ENCODE results near the gene LILRA5.
"Not testable (repeated sequence)": the region's sequence is repeated elsewhere in the genome, so short reads cannot be mapped to it uniquely, and the experiment has no call there.

Gene LILRA5

DNA sequence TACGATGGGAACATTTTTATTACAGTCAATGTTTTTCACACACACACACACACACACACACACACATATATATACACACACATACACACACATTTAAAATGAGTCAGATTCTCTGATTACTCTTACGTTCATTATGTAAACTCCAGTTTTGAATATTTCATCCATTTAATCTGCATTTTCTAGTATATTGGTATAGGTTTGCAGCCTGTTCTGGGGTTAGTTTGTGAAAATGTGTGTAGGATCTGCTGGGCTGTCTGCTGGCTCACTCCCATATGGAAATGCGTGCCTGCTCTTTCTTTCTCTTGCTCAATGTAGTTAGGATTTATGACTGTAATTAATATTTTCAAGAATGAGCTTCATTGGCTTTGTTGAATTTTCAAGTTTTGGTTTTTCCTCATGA is 39.1 kb downstream of the LILRA5 start:
- TF ChIP-seq, protein P1, sequence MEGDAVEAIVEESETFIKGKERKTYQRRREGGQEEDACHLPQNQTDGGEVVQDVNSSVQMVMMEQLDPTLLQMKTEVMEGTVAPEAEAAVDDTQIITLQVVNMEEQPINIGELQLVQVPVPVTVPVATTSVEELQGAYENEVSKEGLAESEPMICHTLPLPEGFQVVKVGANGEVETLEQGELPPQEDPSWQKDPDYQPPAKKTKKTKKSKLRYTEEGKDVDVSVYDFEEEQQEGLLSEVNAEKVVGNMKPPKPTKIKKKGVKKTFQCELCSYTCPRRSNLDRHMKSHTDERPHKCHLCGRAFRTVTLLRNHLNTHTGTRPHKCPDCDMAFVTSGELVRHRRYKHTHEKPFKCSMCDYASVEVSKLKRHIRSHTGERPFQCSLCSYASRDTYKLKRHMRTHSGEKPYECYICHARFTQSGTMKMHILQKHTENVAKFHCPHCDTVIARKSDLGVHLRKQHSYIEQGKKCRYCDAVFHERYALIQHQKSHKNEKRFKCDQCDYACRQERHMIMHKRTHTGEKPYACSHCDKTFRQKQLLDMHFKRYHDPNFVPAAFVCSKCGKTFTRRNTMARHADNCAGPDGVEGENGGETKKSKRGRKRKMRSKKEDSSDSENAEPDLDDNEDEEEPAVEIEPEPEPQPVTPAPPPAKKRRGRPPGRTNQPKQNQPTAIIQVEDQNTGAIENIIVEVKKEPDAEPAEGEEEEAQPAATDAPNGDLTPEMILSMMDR (IDR thresholded peaks at IDR 0.05; ENCODE audit: insufficient read depth, missing control alignments): no peak
- no peak for DNase-seq (ENCODE audit: insufficient read length, low spot score)
- no peak for FAIRE-seq

DNA sequence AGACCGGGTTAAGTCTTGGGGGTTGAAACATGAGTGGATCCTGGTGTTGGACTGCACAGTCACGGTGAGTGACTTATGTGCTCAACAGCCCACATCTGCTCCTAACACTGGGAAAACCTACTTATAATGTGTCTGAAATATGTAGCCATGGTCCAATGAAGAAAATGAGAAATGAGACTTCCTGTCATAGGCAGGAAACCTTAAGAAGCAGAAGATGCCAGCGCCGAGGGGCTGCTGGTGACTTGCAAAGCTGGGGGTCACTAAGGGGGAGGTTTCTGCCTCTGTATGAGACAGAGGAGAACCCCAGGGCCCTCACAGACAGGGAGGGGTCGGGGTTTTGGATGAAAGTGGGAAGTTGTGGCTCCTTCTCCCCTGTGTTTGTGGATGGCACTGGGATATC is 40.8 kb downstream of the LILRA5 start:
- not testable (repeated sequence) for DNase-seq (ENCODE audit: insufficient read length, low spot score); FAIRE-seq

DNA sequence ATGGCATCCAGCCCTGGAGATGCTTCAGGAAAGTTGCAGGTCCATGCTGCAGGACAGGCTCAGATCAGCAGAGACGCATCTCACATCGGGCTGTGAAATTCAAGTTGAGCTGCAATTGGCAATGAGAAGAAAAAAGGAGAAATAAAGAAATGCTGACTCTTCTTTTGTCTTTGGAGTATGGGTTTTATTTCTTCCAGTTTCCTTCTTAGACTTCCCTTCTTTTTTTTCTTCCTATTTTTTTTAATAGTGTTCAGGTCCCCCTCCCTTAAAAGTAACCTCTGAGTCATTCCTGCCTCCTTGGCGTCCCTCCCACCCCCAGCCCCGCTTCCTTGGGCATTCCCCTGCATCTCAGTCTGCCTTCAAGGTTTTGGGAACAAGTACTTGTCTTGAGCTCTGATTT is 41.4 kb downstream of the LILRA5 start:
- DNase-seq (ENCODE audit: insufficient read length, low spot score); FAIRE-seq: not testable (repeated sequence)

DNA sequence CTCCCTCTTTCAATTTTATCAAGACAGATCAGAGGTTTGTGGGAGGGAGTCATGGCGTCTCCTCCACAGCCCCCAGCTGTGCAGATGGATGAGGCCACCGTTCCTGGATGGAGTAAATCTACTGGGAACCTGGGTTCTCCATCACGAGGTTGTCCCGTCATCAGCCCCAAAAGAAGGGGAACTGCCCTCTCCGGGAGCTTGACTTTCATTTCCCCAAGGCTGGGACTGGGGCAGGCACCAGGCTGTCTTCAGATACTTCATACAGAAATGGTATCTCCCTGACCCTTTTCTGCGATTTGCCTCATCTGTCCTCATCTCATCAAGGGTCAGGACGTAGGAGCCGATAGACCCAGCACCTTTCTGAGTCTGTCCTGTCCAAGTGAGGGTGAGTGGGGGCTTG is 41.9 kb downstream of the LILRA5 start:
- FAIRE-seq (no peak), DNase-seq (ENCODE audit: insufficient read length, low spot score) (no peak)
- TF ChIP-seq, protein P1 (IDR thresholded peaks at IDR 0.05; ENCODE audit: insufficient read depth, missing control alignments): no peak

DNA sequence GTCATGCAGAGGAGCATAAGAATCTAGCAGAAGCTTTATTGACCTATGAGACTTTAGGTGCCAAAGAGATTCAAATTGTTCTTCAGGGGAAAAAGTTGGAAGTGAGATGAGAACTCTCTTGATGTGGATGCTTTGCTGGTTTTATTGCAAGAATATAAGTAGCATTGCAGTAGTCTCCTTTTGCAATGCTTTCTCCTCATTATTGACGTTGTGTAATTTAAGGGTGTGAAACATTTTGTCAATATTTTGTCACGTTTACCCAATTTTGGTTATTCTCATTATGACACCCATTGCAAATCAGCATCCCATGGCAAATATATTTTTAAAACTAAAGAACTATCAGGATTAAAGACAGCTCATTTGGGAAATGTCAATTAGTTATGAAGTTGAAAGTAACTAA is 44.0 kb downstream of the LILRA5 start:
- DNase-seq (ENCODE audit: insufficient read length, low spot score) (no peak), FAIRE-seq (no peak)
- TF ChIP-seq, protein P1 (IDR thresholded peaks at IDR 0.05; ENCODE audit: insufficient read depth, missing control alignments): no peak

DNA sequence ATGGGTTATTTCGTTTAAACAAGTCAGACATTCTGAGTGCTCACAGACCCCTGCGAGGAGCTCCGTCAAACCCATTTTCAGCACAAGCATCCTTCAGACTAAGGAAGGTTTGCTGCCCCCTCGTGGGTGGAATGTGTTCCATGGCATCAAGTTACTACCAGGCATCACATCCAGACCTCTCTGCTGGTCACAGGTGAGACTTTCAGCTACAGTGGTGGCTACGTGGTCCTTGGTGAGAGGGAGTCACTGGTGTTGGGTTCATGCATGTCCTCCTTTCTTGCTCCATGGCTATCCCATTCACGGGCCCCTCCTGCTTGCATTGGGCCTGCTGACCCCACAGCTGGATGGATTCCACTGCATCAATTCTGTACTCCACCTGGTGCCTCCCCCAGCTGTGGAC is 46.8 kb downstream of the LILRA5 start:
- FAIRE-seq (no peak), DNase-seq (ENCODE audit: insufficient read length, low spot score) (no peak)
- TF ChIP-seq, protein P1 (IDR thresholded peaks at IDR 0.05; ENCODE audit: insufficient read depth, missing control alignments): peak; percentile 70

DNA sequence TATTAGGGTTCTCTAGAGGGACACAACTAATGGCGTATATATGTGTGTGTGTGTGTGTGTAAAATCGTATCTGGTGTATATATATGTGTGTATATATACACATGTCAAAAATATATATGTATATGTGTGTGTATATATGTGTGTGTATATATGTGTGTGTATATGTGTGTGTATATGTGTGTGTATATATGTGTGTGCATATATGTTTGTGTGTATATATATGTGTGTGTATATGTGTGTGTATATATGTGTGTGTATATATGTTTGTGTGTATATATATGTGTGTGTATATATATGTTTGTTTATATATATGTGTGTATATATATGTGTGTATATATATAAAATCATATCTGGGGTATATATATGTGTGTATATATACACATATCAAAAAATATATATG is 50.5 kb downstream of the LILRA5 start:
- FAIRE-seq (no peak), DNase-seq (ENCODE audit: insufficient read length, low spot score) (no peak)
- TF ChIP-seq, protein P1 (IDR thresholded peaks at IDR 0.05; ENCODE audit: insufficient read depth, missing control alignments): no peak

DNA sequence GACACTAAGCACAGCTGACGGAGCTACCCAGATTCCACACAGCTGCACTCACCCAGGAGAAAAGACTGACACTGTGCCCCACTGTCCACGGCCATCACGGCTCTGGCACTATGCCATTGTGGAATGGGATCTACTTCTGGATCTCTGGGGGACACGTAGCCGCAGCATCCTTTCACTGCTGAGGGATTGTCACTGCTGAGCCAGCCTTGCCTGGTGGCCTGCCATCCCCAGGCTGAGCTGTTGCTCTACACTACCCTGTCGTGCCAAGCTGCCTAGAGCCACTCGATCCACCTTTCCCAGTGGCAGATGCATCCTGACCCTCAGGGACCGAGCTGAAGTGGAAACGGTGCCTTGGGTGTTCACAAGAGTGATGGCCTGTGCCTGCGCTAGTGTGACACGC is 50.9 kb downstream of the LILRA5 start:
- TF ChIP-seq, protein P1 (IDR thresholded peaks at IDR 0.05; ENCODE audit: insufficient read depth, missing control alignments): no peak
- no peak for FAIRE-seq
- DNase-seq (ENCODE audit: insufficient read length, low spot score): no peak
